ENCODE data around the gene LMO1.

The LMO1 gene

DNA sequence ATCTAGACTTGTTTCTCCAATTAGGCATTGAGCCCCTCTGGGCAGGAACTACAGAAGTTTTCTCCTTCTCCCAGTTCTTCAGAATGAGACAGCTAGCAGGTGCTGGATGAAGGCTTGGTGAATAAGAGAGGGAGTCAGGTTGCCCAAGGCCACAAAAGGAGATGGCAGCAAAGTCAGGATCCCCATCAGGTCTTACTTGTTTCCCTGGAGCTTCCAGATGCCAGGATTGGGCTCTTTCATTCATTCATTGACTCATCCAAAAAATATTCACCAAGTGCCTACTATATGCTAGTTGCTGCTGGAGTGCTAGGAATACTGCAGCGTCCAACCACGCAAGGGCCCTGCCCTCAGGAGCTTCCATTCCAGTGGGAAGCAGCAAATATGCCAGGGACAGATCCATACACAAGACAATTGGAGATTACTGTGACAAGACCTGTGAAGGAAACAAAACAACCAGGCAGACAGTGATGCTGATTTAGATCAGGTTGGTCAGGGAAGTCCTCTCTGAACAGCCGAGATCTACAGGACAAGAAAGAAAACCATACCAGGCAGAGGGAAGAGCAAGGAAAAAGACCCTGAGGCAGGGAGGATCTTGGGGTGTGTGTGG, 24.6 kb upstream of the LMO1 start:
- DNase-seq = no peak

DNA sequence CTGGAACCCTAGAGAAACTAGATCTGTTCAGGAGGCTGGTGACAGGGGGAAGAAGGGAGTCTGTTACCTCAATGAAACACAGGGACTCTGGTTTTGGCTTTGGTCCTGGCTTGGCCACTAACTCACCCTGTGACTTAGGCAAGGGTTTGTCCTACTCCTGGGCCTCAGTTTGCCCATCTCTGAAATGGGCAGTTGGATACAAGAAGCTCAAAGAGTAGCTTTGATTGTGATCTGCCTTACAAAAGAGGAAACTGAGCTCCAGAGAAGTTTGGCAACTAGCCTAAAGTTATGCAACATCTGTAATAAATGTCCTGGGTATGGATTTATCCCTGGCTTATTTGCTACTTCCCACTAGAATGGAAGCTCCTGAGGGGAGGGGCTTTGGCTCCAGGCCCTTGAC, 24.0 kb upstream of the LMO1 start:
- peak; percentile 20 to 50 for DNase-seq

DNA sequence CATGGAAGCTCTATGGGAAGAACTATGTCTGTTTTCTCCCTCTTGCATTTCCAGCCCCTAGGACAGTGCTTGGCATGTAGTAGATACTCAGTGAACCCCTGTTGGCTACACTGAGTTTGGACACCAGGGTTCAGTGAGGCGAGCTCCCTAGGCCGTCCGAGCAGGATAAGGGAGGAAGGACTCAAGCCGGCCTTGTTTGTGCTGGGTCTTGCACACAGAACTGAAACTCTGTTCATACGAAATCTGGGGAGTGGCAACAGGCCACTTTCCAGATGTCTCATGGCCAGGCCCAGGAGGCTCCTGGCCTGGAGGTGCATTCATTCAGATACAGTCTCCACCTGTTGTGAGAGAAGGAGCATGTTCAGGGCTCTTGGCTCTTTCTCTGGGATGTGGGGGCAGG, 23.6 kb upstream of the LMO1 start:
- DNase-seq = no peak

DNA sequence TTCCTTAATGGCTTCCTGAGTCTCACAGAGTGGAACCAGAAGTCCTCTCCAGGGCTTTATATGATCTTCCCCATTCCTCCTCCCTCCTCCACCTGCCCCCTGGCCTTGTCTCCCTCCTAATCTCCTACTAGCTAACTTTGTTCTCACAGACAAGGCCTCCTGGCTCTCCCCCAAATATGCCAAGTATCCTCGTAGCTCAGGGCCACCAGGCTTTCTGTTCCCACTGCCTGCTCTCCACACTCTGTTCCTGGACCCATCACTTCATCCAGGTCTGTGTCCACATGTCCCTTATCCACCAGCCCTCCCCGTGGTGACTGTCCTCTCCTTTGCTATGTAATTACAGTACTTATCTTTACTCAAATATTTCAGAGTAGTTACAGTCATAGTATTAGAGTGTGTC, 23.2 kb upstream of the LMO1 start:
- no peak for DNase-seq

DNA sequence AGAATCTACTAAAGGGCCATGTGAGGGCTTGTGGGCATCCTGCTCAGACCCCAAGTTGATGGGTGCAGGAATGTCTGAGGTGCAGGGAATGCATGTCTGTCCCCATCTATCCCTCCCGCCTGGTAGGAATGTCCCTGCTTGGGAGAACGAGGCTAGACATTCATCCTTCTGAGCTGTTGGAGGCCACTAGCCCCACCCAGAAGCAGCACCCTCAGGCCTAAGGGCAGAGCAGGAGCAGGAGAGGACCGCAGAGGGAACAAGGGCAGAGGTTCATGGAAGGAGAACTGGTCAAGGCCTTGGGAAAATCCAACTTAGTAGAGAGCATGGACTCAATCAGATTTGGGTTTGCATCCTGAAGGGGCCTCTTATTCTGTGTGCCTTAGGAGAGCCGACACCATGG, 22.1 kb upstream of the LMO1 start:
- DNase-seq = no peak

DNA sequence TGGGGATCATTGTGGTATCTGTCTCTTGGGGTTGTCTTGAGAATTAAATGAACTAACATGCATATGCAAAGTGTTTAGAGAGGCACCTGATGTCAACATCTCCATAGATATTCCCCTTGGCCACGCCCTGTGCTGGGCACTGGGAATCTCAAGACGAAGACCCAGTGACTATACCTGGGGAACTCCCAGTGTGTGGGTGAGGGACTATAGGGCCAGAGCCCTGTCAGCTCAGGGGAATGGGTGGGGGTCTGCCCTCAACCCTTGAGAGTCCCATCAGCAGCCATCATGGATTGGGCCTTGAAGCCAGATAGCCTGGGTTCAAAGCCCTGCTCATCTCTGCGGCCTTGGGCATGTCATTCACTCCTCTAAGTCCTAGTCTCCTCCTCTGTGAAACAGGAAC, 21.6 kb upstream of the LMO1 start:
- DNase-seq = no peak

DNA sequence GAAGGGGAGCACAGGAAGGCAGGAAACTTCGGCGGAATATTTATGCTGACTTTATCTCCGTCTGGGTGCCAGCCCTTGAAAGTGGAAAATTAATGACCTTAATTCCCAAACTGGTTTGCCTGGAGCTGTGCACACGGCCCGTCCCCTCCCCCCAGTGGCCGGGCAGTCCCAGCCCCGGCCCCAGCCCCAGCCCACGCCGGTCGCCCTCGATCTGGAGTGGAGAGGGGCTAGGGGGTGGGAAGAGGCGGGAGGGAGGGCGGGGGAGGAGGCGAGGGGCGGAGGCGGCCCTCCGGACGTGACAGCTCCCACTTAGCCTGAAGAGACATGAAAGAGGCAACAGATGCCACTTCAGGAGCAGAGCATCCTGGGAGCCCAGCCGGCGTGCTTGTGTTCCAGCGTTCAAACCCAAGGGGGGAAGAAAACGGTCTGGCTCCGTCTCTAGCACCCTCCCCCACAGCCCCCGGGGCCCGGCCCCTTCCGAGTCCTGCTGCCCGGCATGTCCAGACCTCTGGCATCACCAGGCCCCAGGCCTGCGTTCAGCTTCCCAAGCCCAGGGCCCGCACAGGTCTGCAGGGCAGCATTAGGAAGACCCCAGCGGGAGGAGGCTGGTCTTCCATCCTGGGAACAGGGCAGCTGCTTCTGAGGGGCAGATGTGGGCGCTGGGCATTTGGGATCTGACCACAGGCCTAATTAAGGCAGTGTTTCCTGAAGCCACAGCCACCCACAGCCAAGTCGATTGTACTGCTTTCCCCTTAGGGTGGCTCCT, 20.0 kb upstream of the LMO1 start:
- no peak for DNase-seq

DNA sequence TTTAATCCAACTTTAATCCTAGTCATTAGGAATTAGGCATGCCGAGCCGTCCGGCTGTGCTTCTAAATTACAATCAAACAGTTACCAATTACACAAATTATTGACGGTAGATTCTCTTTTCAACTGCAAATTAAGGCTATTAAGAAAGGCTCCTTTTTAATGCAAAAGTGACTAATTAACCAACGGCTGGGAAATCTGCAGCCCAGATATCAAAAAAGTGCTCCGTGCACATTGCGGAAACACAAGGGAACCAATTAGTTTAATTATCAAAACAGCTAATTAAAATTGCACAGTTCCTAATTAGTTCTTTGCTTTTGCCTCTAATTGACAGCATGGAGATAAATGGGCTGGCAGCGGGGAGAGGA, 19.4 kb upstream of the LMO1 start:
- no peak for DNase-seq

DNA sequence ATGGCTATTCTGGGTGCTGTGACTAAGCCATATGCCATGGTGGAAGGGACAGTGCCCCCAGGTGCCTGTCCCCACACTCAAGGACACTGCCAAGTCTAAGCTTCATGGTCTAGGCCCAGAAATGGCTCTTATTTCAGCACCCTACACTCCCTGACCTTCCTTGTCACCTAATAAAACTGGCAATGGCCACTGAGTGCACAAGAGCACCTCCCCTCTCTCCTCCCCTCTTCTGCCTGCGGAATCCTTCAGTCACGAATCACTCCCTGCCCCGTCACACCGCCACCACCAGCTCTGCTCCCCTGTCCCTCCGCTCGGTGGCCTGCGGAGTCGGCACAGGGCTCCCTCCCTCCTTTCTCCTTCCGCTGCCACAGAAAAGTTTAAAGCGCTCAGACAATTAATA, 19.0 kb upstream of the LMO1 start:
- DNase-seq = no peak

DNA sequence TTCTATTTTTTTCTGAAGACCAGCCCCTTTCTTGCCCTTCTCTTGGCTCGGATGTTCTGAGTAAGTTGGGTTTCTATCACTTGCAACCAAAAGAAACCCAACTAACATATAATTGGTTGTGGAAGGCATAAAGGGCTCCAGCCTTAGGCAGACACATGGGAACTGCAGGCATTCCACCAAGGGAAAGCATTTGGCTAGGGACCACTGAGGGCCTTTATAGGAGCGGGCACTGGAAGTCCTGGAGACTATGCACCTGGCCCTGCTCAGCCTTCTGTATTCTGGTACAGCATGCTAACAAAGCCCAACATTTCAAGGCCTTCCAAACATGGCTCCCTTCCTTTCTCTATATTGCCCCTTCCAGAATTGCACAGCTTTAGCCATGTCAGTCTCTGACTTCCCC, 17.6 kb upstream of the LMO1 start:
- DNase-seq = no peak

DNA sequence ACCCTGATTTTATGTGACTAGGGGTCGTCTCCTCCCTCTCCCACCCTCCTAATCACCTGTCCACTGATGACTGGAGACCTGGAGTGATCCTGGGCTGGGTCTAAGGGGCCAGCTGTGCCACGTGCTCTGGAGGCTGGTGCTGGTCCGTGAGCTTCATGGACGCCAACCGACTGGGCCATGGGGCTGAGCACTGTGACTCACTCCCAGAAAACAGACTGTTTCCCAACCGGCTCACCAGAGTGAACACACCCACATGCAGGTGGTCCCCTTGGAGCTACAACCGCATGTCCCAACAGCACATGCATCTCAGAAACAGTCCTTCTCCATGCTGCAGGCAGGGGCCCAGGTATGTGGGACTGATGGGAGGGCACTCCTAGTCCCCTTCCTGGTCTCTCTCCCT, 14.0 kb upstream of the LMO1 start:
- DNase-seq = no peak

DNA sequence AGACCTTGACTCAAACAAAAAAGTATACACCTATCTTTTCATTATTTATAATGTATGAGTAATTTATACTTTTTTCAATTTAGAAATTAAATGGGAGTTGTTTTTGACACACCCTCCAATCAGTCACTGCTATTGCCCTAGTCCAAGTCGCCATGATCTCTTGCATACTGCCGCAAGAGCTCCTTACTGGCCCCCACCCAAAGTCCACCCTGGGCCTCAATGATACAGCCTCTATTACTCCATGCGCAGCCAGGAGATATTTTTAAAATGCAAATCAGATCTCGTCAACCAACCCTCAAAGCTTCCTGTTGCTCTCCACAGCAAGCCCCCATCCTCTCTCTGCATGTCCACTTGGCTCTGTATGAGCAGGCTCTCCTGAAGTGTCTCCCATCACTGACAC, 12.8 kb upstream of the LMO1 start:
- DNase-seq = no peak

DNA sequence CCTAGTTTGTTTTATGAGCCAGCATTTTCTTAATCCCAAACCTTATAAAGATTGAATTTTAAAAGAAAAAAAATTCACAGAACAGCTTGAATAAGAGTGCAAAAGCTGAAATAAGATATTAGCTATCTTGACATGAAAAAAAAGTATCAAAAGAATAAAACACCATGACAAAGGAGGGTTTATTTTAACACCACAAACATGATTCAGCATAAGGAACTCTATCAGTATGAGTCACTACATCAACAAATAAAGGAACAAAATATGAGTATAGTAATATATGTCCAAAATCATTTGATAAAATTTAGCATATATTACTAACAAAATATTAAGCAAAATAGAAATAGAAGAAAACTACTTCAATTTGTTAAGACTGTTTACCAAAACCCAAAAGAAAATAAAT, 9.6 kb upstream of the LMO1 start:
- DNase-seq = no peak

DNA sequence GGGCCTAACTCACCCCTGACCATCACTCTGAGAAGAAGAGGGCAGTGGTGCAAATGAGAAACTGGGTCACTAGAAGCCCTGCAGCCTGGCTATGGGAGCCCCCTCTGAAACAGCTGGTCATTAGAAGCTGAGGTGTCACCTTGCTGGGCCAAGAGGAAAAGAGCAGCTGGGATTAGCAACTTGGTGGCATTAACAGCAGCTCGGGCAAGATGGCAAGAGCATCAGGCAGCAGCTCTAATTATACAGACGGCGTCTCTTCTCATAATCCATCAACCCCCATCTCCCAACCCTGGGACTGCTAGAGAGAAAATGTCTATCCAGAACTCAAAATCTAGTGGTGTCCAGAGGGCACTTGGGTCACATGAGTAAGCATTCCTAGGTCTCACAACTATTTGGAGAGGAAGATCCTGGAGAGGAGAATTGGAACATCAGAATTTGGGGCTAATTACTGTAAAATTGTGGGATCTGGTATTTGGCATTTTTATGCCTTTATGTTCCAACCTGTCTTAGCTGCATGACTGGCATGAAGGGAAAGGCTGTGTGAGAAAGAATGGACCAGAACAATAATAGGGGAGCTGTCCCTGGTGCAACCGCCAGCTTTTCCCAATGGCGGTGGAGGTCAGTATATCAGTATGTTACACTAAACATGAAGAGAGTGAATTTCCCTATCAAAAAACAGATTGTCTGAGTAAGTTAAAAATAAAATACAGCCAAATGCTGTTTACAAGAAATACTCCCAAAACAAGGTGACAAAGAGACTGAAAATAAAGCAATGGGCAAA, 7.6 kb upstream of the LMO1 start:
- no peak for DNase-seq

DNA sequence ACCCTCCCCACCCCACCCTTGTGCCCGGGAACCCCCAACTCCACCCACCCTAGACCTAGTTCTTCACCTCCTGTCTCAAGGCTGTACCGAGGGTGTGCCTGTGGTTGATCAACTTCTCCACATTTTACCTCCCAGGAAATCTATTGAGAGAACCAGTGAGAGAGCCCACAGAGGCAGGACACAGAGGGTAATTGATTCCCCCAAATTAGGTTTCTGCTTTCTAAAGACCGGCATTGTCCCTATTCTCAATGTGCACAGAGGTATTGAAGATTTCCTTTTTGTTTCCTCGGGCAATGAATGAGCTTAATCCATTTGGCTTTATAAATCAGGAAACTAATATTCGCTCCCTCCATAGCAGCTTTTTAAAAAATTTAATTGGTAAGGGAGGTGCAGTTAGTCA, 6.0 kb upstream of the LMO1 start:
- DNase-seq = no peak

DNA sequence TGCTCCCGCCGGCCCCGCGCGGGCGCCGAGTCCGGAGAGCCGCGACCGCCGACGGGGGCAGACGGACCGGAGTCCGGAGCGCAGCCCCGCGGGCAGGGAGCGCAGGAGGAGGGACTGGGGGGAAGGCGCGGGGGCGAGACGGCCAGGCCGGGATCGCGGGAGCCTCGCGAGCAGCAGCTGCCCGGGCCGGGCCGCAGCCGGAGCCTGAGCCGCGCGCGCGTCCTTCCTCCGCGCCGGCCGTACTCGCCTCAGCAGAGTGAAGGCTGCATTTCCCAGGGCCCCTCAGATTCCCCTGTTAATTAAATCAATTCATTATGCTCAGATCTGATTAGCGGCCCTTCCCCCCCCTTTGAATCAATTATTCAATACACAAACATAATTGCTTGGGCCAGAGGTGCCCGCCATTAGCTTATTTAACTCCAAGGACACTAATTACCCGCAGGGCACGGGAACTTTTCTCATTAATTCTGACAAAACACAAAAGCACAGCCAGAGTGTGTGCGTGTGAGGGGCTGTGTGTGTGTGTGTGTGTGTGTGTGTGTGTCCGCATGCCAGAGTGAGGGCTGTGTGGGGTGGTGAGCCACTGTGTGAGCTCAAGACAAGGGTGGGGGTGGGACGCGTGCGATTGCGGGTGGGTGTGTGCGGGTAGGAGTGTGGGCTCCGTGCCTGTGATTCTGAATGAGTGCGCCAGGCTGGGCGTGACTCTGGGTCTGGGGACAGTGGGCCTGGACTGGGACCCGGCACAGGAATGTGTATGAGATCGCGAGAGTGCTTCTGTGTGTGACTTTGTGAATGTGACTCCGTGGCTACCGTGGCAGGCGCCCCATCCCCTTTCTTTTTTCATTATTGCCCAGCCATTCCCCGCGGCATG, 5.1 kb upstream of the LMO1 start:
- DNase-seq = no peak

DNA sequence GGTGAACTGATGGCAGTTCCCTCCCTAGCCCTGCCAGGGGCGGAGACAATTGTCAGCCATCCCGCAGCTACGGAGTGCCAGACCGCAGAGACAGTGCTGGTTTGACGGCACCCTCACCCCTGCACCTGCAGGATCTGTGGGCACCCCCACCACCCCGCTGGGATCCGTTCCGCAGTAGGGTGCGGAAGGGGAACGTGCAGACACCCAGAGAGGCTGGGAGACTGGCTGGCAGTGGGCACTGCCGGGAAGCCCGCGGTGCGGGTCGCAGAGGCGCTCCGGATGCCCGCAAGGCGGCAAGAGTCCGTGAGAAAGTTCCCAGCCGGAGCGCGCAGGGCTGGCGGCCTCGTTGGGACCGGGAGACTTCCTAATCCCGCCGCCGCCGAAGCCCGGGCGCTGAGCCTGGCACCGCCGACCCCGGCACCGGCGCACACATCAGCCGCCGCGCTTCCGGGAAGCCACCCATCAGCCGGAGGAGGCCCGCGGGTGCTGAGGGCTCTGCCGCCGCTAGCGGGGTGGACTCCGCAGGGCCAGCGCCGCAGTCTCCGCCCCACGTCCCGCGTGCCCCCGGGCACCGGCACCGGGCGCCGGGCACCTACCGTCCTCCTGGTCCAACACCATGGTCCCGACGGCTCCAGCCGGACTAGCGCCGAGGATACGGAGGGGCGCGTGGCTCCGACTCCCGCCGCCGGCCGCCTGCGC, 4.3 kb upstream of the LMO1 start:
- no peak for DNase-seq

DNA sequence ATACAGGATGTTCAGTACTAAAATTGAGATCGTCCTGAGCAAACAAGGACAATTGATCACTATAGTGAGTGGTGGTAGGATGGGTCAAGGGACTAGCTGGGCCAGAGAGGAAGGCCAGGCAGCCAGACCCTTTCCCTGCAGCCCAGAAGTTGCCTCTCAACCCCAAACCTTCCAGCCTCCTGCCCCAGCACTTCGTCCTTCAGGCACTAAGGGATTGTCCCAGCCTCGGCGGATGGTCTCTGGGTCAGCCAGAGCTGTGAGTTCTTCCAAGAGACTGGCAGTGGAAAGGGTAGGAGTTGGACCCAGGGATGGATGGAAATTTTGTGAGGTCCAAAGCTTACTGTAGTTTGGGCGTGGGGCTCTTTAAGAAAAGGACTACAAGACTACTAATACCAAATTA, 3.6 kb upstream of the LMO1 start:
- DNase-seq = no peak

DNA sequence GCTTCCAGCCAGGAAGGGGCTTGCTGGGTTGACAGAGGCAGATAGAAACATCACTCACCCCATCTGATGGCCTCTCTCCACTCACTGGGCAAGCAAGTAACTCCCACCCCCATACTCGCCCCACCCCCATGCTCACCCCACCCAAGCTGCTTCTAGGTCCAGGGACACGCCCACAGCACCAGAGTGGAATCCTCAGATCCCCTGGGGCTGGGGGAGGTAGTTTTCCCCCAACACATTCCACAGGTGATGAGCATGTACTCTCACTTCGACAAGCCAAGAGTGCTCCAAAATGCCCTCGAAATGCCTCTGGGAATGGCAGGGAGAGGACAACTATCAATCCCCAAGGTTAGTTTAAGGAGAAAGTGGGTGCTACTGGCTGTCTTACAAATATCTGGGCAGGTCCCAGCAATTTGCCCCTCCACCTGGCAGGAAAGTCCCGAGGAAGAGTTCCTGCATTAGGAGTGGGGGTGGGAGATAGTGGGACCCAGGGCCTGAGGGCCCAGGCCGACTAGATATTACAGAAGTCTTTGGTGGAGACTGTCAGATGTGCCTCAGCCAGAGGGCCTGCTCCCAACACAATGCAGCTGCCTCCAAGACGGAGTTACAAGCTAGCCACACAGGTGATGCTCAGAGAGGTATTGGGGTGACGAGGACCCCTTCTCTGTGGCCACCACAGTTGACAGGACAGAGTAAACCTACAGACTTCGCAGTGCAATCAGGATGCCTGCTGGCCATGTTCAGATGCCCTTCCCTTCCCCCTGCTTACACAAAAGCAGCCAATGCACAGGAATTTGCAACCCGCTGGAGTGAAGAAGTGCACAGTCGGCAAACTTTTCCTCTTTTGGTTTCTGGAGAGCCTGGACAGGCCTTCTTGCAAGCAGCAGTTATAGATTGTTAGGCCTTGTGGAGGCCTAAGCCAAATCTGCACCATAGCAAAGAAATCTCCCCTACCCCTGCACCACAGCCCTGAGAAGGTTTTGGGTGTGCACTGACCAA, 2.9 kb upstream of the LMO1 start:
- DNase-seq = no peak

DNA sequence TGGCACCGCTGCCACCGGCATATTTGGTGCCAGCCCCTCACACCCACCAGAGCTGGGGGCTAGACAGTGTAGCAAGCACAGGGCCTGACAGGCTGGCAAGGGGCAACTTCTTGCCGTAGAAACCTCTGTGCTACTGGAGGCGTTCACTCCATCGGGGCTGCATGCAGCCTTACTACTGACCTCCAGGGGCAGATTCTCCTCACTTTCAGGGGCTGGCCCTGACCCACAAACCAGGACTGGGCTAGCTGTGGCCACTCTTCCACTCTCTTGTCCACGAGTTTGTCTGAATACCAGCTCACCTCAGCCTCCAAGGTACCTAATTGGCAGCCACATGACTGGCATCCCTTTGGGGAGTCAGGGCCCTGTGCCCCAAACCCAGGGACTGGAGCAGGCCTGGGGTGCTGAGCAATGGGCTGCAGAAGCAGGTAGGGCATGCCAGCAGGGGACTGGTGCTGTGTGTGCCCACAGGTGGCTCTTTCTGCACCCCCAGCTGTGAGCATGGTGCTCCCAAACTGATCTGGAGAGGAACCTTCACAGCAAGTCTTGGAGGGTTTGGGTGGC, 2.1 kb upstream of the LMO1 start:
- DNase-seq = no peak

Measured in inflammatory macrophage (primary cell).